OCI-M2 (cell line): ENCODE data around the gene DRG2.

Experiments used
- DNase-seq: peaks from one replicate; lab custom pipeline; 2025; ENCODE audit not compliant: unreplicated experiment; lab: John Stamatoyannopoulos, UW

Gene DRG2

GRCh38 chr17:18115517-18115916 is 27.8 kb downstream of the DRG2 start:
- no peak for DNase-seq

DNA sequence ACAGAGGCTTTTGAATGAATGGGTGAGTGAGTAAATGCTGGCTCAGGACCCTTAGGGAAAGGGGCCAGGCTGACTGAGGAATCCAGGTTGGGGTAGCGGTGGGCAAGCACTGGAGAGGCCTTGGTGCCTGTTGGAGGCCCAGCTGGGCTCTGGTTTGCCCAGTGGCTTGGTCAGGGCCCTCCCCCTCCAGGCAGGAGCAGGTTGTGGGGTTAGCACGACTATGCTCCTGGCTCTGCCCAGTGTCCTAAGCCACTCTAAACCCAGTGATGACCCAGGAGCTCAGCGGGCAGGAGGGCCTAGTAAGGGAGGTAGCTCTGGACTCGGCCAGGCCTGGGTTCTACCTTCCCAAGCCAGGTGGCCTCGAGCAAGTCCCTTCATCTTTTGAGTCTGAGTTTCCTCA is 28.3 kb downstream of the DRG2 start:
- no peak for DNase-seq

DNA sequence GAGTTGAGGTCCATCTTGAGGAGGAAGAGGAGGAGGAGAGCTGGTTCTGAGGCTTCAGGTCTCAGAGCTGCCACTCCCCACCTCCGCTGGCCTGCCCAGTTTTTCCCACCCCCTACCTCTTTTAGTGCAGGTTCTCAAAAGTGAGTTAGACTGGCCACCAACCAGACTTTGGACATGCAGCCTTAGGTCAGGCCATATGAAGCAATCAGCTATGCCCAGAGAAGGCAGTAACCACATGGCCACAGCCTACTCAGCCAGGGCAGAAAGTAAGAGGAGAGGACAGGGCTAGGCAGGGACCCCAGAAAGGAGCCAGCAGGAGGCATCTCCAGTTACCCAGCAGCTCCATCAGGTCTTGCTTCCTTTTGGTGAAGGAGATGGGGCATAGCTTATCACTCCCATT is 29.8 kb downstream of the DRG2 start:
- no peak for DNase-seq

DNA sequence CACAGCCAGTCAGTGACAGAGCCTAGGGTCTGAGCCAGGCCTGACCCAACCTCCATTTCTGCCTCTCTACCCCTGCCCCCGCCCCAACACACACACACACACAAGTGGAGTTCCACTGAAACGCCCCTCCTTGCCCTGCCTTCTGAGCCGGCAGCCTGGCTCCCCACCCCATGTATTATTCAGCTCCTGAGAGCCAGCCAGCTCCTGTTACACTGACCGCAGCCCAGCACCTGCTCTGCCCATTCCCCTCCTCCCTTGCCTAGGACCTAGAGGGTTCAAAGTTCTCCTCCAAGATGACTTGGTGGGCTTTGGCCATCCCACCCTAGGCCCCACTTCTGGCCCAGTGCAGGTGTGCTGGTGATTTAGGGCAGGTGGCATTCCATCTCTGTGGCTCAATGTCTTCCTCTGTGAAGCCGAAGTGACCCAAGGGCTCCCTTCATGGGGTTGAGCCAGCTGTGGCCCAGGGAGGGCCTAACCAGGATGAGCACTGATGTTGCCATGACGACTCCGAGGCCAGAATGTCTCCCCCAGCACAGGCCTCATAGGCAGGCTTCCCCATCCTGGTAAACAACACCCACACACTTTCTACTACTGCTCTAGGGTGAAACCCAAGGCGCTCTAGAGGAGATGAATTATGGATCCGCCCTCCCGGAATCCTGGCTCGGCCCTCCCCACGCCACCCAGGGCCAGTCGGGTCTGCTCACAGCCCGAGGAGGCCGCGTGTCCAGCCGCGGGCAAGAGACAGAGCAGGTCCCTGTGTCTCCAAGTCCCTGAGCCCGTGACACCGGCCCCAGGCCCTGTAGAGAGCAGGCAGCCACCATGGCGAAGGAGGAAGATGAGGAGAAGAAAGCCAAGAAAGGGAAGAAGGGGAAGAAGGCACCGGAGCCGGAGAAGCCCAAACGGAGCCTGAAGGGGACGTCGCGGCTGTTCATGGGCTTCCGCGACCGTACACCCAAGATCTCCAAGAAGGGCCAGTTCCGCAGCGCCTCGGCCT is 30.5 kb downstream of the DRG2 start:
- no peak for DNase-seq

DNA sequence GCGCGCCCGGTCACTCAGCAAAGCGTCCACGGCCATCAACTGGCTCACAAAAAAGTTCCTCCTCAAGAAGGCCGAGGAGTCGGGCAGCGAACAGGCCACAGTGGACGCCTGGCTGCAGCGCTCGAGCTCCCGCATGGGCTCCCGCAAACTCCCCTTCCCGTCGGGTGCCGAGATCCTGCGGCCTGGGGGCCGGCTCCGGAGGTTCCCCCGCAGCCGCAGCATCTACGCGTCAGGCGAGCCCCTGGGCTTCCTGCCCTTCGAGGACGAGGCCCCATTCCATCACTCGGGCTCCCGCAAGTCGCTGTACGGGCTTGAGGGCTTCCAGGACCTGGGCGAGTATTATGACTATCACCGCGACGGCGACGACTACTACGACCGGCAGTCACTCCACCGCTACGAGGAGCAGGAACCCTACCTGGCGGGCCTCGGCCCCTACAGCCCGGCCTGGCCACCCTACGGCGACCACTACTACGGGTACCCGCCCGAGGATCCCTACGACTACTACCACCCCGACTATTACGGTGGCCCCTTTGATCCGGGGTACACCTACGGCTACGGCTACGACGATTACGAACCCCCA is 31.5 kb downstream of the DRG2 start:
- no peak for DNase-seq

GRCh38 chr17:18119938-18120337 is 32.2 kb downstream of the DRG2 start:
- DNase-seq = no peak

DNA sequence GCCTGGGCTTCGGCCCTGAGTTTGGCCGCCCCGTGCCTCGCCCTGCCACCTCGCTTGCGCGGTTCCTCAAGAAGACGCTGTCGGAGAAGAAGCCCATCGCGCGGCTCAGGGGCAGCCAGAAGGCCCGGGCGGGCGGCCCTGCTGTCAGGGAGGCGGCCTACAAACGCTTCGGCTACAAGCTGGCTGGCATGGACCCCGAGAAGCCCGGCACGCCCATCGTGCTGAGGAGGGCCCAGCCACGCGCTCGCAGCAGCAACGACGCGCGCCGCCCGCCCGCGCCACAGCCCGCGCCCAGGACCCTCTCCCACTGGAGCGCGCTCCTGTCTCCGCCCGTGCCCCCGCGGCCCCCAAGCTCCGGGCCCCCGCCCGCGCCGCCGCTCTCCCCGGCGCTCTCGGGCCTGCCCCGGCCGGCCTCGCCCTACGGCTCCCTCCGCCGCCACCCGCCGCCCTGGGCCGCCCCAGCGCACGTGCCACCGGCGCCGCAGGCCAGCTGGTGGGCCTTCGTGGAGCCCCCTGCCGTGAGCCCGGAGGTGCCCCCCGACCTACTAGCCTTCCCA is 32.8 kb downstream of the DRG2 start:
- DNase-seq = no peak

DNA sequence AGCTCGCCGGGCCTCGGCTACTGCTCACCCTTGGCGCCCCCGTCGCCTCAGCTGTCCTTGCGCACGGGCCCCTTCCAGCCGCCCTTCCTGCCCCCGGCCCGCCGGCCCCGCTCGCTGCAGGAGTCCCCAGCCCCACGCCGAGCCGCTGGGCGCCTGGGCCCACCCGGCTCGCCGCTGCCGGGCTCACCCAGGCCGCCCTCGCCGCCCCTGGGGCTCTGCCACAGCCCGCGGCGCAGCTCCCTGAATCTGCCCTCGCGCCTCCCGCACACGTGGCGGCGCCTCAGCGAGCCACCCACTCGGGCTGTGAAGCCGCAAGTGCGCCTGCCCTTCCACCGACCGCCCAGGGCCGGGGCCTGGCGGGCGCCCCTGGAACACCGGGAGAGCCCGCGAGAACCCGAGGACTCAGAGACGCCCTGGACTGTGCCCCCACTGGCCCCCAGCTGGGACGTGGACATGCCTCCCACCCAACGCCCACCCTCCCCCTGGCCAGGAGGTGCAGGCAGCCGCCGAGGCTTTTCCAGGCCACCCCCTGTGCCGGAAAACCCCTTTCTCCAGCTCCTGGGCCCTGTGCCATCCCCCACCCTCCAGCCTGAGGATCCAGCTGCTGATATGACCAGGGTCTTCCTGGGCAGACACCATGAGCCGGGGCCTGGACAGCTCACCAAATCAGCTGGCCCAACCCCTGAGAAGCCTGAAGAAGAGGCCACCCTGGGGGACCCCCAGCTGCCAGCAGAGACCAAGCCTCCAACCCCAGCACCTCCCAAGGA is 33.6 kb downstream of the DRG2 start:
- no peak for DNase-seq

DNA sequence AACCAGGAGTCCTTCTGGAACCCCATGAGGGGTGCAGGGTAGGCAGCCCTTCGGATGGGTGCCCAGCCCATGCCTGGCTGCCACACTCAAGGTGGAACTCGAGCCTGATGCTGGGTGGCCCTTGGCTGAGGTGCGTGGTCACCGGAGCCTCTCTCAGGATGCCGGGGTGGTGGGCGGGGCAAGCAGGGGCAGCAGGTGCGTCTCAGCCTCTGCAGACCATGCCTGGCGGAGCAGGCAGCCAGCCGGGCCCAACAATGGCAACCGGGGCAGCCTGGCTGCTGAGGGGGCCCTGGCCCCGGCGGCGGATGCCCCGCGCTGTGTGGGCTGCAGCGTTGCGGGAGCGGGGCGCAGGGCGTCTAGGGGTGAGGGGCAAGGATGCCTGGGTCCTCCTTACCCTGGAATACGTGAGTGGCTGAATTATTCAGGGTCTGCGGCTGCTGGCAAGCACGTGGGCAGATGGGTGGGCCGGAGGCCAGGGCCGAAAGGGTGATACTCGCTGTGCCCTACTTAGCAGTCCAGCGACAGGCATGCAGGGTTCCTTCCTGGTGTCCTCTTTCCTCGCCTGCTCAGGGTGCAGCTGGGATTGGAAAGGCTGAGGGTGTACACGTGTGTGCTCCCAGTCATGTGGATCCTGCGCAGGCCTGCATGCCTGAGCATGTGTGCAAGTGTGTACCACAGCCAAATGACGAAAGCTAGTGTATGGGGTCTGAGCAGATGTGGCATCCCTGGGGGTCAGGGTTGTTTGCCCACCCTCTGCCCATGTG is 35.4 kb downstream of the DRG2 start:
- DNase-seq = no peak

- DNase-seq = no peak
These were observed 36.8 kb downstream of the DRG2 start for GRCh38 chr17:18124345-18125126.

GRCh38 chr17:18129041-18129502 is 41.3 kb downstream of the DRG2 start:
- DNase-seq = no peak

- no peak for DNase-seq
These were observed 45.0 kb downstream of the DRG2 start for GRCh38 chr17:18132711-18133110.

DNA sequence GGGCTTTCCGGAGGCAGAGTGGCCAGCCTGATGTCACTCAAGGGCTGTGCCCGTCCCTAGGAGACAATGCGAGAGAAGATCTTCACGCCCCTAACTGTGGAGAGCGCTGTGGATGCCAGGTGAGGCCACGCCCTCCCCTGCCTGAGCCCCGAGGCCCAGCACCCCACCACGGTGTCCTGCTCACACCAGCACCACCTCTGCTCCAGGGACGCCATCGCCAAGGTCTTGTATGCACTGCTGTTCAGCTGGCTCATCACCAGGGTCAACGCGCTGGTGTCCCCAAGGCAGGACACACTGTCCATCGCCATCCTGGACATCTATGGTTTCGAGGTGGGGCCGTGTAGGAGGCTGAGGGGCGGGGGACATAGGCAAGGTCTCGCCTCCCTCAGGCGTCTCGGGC is 48.6 kb downstream of the DRG2 start:
- no peak for DNase-seq

DNA sequence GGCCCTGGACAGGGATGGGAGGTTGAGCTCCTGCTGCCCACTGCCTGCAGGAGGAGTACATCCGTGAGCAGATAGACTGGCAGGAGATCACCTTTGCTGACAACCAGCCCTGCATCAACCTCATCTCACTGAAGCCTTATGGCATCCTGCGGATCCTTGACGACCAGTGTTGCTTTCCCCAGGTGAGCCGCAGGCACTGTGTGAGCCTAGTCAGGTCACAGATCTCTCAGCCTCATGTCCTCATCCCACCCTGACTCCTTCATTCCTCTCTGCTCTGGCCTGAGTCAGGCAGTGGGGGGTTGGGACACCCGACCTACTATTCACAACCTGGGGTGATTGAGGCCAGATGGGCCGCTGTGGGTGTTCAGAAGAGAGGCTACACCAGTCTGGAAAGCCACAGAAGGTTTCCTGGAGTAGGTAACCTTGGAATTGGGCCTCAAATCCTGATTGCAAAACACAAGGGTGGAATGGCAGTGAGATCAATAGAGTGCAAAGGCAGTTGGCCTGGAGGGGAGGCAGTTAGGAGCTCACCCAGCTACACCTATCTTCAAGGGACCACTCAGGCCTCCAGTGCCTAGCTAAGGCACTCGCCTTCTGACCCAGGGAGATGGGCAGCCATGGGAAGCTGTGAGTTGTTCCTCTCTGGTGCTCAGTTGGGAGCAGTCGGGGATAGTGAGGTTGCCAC is 50.5 kb downstream of the DRG2 start:
- no peak for DNase-seq

DNA sequence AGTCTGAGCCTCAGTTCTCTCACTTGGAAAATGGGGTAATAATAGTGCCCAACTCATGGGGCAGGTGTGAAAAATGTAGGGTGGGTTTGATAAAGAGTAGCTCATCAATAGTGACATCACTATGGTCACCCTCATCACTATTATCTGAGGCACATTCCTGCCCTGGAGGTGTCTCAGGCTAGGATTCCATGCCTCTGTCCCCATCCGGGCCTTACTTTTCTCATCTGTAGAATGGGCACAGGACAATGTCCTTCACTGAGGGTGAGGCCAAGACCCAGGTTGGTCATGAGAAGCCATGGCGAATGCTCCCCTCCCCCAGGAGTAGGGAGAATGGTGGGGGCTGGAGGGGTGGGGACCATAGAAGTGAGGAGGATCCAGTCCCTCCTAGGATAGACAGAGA is 51.3 kb downstream of the DRG2 start:
- DNase-seq = no peak

GRCh38 chr17:18139498-18139897 is 51.8 kb downstream of the DRG2 start:
- no peak for DNase-seq

DNA sequence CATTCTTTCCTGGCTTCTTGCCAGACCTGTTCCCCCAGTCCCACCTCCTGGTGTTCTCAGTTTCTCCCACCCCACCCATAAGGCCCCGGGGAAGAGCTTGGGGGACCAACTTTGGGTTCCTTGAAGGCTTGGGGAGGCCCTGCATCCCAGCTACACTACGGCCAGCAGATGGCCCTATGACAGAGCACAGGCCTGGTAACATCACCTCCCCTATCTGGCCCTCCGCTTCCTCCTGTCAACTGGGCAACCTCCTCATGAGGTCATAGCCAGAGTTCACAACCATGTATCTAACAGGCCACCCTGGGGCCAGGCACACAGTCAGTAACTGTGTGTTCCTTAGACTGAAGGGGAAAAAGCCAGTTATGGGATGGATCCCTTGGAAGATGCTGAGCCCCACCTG is 52.2 kb downstream of the DRG2 start:
- no peak for DNase-seq

DNA sequence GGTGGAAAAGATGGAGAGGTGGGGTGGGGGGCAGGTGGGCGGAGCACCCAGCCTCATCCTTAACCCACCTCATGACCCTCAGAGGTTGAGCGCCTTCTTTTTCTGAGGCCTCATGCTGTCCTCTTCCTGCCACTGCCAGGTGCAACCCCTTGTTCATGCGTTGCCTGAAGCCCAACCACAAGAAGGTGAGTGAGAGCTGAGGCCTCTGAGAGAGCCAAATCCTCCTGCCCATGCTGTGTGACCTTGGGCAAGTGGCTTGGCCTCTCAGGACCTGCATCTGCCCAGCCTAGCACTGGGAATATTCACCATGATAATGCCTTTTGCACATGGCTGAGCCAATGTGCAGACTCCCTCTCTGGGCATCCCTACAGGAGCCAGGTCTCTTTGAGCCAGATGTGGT is 52.9 kb downstream of the DRG2 start:
- DNase-seq = no peak

DNA sequence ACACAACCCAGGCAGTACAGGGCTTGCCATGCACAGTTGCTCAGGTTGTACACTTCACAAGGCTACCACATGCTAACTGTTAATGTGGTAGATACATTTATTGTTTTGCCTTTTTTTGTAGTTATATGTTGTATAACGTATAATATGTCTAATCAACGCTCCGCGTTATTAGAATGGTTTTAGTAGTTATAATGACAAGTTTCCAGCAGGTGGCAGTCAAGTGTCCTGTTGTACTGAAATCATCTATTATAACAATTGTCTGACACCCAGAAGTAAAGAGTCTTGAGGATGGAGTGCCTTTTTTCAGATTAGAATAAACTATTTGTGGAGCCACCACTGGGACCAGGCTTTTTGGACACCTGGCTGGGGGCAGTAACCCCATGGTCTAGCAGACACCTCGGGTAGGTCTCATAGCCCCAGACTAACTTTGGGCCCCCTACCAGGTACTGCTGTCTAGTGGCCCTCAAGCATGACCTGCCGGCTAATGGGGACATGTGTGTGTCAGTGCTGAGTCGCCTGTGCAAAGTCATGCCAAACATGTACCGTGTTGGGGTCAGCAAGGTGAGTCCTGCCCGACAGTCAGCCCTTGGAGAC is 53.6 kb downstream of the DRG2 start:
- DNase-seq = peak; percentile 47
